GM12878 (cell line): ENCODE data around the gene LGALS9. TPM values are rescaled to one million over a fixed set of nuclear protein-coding genes. Genes with fewer than 3 reads are reported as not detected.

Experiments used
- ATAC-seq: fragments of 200-7000 bp; cut with Tn5 transposase; 3 replicates; pipeline ENCODE4 v1.9.1; 2020; ENCODE audit warnings: mild to moderate bottlenecking, moderate library complexity
- BruUV-seq: library from RNA; stranded (reverse); fragments of 400-500 nt; replicated peaks from 2 replicates; lab custom pipeline; 2021; lab: Mats Ljungman, UMichigan
- CTCF ChIA-PET: fragments of 300-600 bp; sonication (Branson Sonifier 250); formaldehyde crosslinking; extraction: SDS; loops from one replicate; lab custom pipeline; 2021; ENCODE audit warnings: inconsistent platforms; lab: Yijun Ruan, JAX
- POLR2A ChIA-PET: fragments of 350-600 bp; formaldehyde crosslinking; extraction: SDS; loops from one replicate; lab custom pipeline; 2021; ENCODE audit warnings: inconsistent platforms; lab: Charles Lee
- RAD21 ChIA-PET: fragments of 300-600 bp; sonication (Branson Sonifier 250); formaldehyde crosslinking; loops from one replicate; lab custom pipeline; 2023; ENCODE audit warnings: antibody characterized with exemption; ENCODE audit not compliant: unreplicated experiment; lab: Charles Lee
- SMC1A ChIA-PET: fragments of 300-600 bp; sonication (Branson Sonifier 250); formaldehyde crosslinking; loops from one replicate; lab custom pipeline; 2023; ENCODE audit not compliant: unreplicated experiment, uncharacterized antibody; lab: Charles Lee
- DNase-seq: peaks from one replicate; pipeline ENCODE4 v3.0.0-alpha.2; 2011; ENCODE audit warnings: low read depth, low spot score
- FAIRE-seq: peaks from 3 replicates; lab custom pipeline; 2011; peaks lifted over from hg19 to GRCh38; lab: Jason Lieb, UNC
- H2AFZ ChIP-seq: 2 replicates; pipeline ENCODE4 v1.6.0; 2011; ENCODE audit warnings: low read depth, low read length, control low read depth; ENCODE audit not compliant: control insufficient read depth
- H3K27ac ChIP-seq: 2 replicates; pipeline ENCODE4 v1.5.1; 2011; ENCODE audit warnings: control low read depth; ENCODE audit not compliant: control insufficient read depth, insufficient read depth
- H3K27me3 ChIP-seq, 2 experiments: replicated peaks in 1 of 2; 2 replicates each; pipeline versions ENCODE4 v1.6.0 to v1.6.1; 2011; ENCODE audit warnings: low read length in 1 of 2; ENCODE audit not compliant: control insufficient read depth in 2 of 2, insufficient read depth in 2 of 2
- H3K36me3 ChIP-seq, 2 experiments: 2 replicates each; pipeline ENCODE4 v1.5.1; 2011; ENCODE audit warnings: low read length in 1 of 2; ENCODE audit not compliant: control insufficient read depth in 2 of 2, insufficient read depth in 2 of 2
- H3K4me1 ChIP-seq: 2 replicates; pipeline ENCODE4 v1.6.1; 2011; ENCODE audit warnings: mild to moderate bottlenecking, low read length, moderate library complexity, mixed read lengths; ENCODE audit not compliant: control insufficient read depth, insufficient read depth
- H3K4me2 ChIP-seq: 2 replicates; pipeline ENCODE4 v1.6.0; 2011; ENCODE audit warnings: control low read depth; ENCODE audit not compliant: control insufficient read depth, insufficient read depth
- H3K4me3 ChIP-seq: fragments of 200-600 bp; sonication (generic); 2 replicates; pipeline ENCODE4 v1.5.1; 2016
- H3K79me2 ChIP-seq: 2 replicates; pipeline ENCODE4 v1.6.0; 2011; ENCODE audit warnings: low read length; ENCODE audit not compliant: control insufficient read depth, insufficient read depth
- H3K9ac ChIP-seq: 2 replicates; pipeline ENCODE4 v1.8.0; 2011; ENCODE audit warnings: low read length, control low read depth, mixed read lengths; ENCODE audit not compliant: control insufficient read depth, insufficient read depth
- H3K9me3 ChIP-seq: replicated peaks from 3 replicates; pipeline ENCODE4 v1.5.1; 2011; ENCODE audit warnings: mild to moderate bottlenecking, low read length; ENCODE audit not compliant: control insufficient read depth, insufficient read depth
- H4K20me1 ChIP-seq: 2 replicates; pipeline ENCODE4 v1.6.0; 2011; ENCODE audit not compliant: control insufficient read depth, insufficient read depth
- JUNB ChIP-seq: IDR thresholded peaks from 2 replicates; pipeline ENCODE4 v1.6.1; 2016; ENCODE audit warnings: antibody characterized with exemption, mild to moderate bottlenecking
- MLLT1 ChIP-seq: fragments of 450-650 bp; IDR thresholded peaks from 2 replicates; pipeline ENCODE4 v1.6.1; 2016; ENCODE audit warnings: mild to moderate bottlenecking
- NFIC ChIP-seq: IDR thresholded peaks from 2 replicates; pipeline ENCODE4 v1.6.1; 2012; ENCODE audit warnings: low read depth, mild to moderate bottlenecking, inconsistent platforms, low read length, moderate library complexity
- NFXL1 ChIP-seq: fragments of 450-650 bp; IDR thresholded peaks from 2 replicates; pipeline ENCODE4 v1.6.1; 2017; ENCODE audit warnings: antibody characterized with exemption, mild to moderate bottlenecking, borderline replicate concordance
- PBX3 ChIP-seq: IDR thresholded peaks from 2 replicates; pipeline ENCODE4 v1.6.1; 2011; ENCODE audit warnings: mild to moderate bottlenecking, low read depth, low read length, moderate library complexity; ENCODE audit not compliant: insufficient replicate concordance
- RFX5 ChIP-seq: IDR thresholded peaks from 2 replicates; pipeline ENCODE4 v1.6.1; 2011; ENCODE audit warnings: low read depth, low read length, improper control_type of control experiment
- USF2 ChIP-seq: IDR thresholded peaks from 2 replicates; pipeline ENCODE4 v1.6.1; 2011; ENCODE audit warnings: low read depth, low read length, improper control_type of control experiment, borderline replicate concordance
- ZNF622 ChIP-seq: fragments of 450-650 bp; IDR thresholded peaks from 2 replicates; pipeline ENCODE4 v1.6.1; 2017; ENCODE audit warnings: mild to moderate bottlenecking, inconsistent platforms
- WGBS: methylation state at CpG from one replicate; pipeline ENCODE4 v1.1.6; 2016; ENCODE audit warnings: low lambda C conversion rate; ENCODE audit not compliant: insufficient replicate concordance, insufficient coverage; ENCODE audit errors: missing lambda C conversion rate; 5-methylcytosine and 5-hydroxymethylcytosine counted together
- in situ Hi-C: fragments of 300-500 bp; cut with MboI; formaldehyde crosslinking; loops from 9 replicates; pipeline ENCODE4 v1.14.3; 2018; ENCODE audit warnings: mixed read lengths
- intact Hi-C: fragments of 100-400 bp; cut with micrococcal nuclease; formaldehyde crosslinking; loops from one replicate; pipeline ENCODE4 v1.14.2; 2022; ENCODE audit not compliant: unreplicated experiment
- polyA plus RNA-seq, 11 experiments: library from polyadenylated mRNA; depleted of rRNA in 4 of 11; unstranded in 6 of 11; stranded (reverse) in 5 of 11; fragments of >200 nt; fragmentation: Nextera tagmentation in 4 of 11; fragmentation: Illumina TruSeq in 1 of 11; extraction: Ambion mirVana in 4 of 11; extraction: Trizol in 1 of 11; gene quantifications; 1 replicate in 1 of 11; 2 replicates in 10 of 11; pipeline versions ENCODE4 v1.2.1 to v1.2.3, GENCODE V29; 2011 to 2016; ENCODE audit warnings: inconsistent platforms in 2 of 11, missing spikeins in 2 of 11, low read depth in 1 of 11
- total RNA-seq, 4 experiments: library from RNA; depleted of rRNA in 3 of 4; stranded (reverse); fragments of >200 nt in 3 of 4; fragmentation: Illumina TruSeq in 1 of 4; extraction: Trizol in 1 of 4; gene quantifications; 2 replicates each; pipeline versions ENCODE4 v1.2.1 to v1.2.3, GENCODE V29; 2013 to 2021
- TF ChIP-seq, protein P1 (sequence below): fragments of 450-650 bp; IDR thresholded peaks from 2 replicates; pipeline ENCODE4 v1.6.1; 2017; ENCODE audit warnings: borderline replicate concordance
- TF ChIP-seq, protein P2 (sequence below): IDR thresholded peaks from 2 replicates; pipeline ENCODE4 v1.6.1; 2011; ENCODE audit warnings: borderline replicate concordance, low read depth, mild to moderate bottlenecking, moderate library complexity, low read length; ENCODE audit not compliant: insufficient read depth, poor library complexity, severe bottlenecking
- TF ChIP-seq, protein P3 (sequence below): fragments of 450-650 bp; IDR thresholded peaks from 2 replicates; pipeline ENCODE4 v1.6.1; 2016; ENCODE audit warnings: mild to moderate bottlenecking

Gene LGALS9
- total and polyA plus RNA-seq, 10 of the 15 experiments (the other 5 are each of a cell fraction or from before 2014, with no cell fraction given) = 22.5 to 294 (median 155) TPM

GRCh38 chr17:27618417-27618816 is 12.6 kb upstream of the LGALS9 start:
- intact Hi-C loops = no loop called here

More at GRCh38 chr17:27618417-27618816, 12.6 kb upstream of the LGALS9 start:
- Histone ChIP-seq H3K79me2 (no peaks in the 10 kb centered on the region), H3K36me3 (peaks cover 20 to 37% of the 10 kb centered on the region in 2 experiments), H2AFZ (no peak overlapping the region), H3K27me3 (no peaks in the 10 kb centered on the region), H3K4me1 (peaks cover 5% of the 10 kb centered on the region; the same call in 1 of the 2 replicates), H3K9me3 (no peaks in the 10 kb centered on the region), H3K9ac (no peak overlapping the region), H4K20me1 (no peaks in the 10 kb centered on the region), H3K4me3 (no peak overlapping the region), H3K27ac (no peak overlapping the region), H3K4me2 (no peak overlapping the region)
- WGBS = 98% methylated on average over 8 of the region's 8 CpGs
- DNase-seq (no peak), FAIRE-seq (no peak), ATAC-seq (no peak)
- ChIA-PET RAD21 (no interaction called here), POLR2A (no interaction called here), SMC1A (interaction anchor here (1.6 kb wide), 1 partner anchor 18 kb away, joined by 3 read pairs; no protein-coding TSS in a partner anchor), CTCF (interaction anchor here (1.0 kb wide), 1 partner anchor 37 kb away, joined by 3 read pairs; no protein-coding TSS in a partner anchor)
- TF ChIP-seq ZNF622 (no peak), MLLT1 (no peak), RFX5 (no peak), NFXL1 (no peak), PBX3 (no peak), NFIC (no peak), USF2 (no peak), JUNB (no peak)
- TF ChIP-seq, protein P1, sequence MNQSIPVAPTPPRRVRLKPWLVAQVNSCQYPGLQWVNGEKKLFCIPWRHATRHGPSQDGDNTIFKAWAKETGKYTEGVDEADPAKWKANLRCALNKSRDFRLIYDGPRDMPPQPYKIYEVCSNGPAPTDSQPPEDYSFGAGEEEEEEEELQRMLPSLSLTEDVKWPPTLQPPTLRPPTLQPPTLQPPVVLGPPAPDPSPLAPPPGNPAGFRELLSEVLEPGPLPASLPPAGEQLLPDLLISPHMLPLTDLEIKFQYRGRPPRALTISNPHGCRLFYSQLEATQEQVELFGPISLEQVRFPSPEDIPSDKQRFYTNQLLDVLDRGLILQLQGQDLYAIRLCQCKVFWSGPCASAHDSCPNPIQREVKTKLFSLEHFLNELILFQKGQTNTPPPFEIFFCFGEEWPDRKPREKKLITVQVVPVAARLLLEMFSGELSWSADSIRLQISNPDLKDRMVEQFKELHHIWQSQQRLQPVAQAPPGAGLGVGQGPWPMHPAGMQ = no peak
- TF ChIP-seq, protein P2, sequence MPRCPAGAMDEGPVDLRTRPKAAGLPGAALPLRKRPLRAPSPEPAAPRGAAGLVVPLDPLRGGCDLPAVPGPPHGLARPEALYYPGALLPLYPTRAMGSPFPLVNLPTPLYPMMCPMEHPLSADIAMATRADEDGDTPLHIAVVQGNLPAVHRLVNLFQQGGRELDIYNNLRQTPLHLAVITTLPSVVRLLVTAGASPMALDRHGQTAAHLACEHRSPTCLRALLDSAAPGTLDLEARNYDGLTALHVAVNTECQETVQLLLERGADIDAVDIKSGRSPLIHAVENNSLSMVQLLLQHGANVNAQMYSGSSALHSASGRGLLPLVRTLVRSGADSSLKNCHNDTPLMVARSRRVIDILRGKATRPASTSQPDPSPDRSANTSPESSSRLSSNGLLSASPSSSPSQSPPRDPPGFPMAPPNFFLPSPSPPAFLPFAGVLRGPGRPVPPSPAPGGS = no peak
- TF ChIP-seq, protein P3, sequence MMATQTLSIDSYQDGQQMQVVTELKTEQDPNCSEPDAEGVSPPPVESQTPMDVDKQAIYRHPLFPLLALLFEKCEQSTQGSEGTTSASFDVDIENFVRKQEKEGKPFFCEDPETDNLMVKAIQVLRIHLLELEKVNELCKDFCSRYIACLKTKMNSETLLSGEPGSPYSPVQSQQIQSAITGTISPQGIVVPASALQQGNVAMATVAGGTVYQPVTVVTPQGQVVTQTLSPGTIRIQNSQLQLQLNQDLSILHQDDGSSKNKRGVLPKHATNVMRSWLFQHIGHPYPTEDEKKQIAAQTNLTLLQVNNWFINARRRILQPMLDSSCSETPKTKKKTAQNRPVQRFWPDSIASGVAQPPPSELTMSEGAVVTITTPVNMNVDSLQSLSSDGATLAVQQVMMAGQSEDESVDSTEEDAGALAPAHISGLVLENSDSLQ = no peak
- in situ Hi-C loops = no loop called here
- BruUV-seq = no TSS peak
